Peyer's patch (tissue), 4 donors: ENCODE data around the gene VASN.

ENCODE experiments used
- POLR2A ChIP-seq, 2 donors: fragments of 450-650 bp; IDR thresholded peaks; one replicate each; pipeline ENCODE4 v1.5.1; 2017; ENCODE audit warnings: antibody characterized with exemption in 2 of 2, mild to moderate bottlenecking in 2 of 2, moderate library complexity in 2 of 2
- TF ChIP-seq, protein P1 (sequence below), 6 experiments: fragments of 450-650 bp in 4 of 6; fragments of 200-600 bp in 2 of 6; sonication (generic) in 1 of 6; IDR thresholded peaks; one replicate each; pipeline ENCODE4 v1.5.1; 2017 to 2019; ENCODE audit warnings: antibody characterized with exemption in 6 of 6, mild to moderate bottlenecking in 3 of 6, moderate library complexity in 1 of 6

DNA sequence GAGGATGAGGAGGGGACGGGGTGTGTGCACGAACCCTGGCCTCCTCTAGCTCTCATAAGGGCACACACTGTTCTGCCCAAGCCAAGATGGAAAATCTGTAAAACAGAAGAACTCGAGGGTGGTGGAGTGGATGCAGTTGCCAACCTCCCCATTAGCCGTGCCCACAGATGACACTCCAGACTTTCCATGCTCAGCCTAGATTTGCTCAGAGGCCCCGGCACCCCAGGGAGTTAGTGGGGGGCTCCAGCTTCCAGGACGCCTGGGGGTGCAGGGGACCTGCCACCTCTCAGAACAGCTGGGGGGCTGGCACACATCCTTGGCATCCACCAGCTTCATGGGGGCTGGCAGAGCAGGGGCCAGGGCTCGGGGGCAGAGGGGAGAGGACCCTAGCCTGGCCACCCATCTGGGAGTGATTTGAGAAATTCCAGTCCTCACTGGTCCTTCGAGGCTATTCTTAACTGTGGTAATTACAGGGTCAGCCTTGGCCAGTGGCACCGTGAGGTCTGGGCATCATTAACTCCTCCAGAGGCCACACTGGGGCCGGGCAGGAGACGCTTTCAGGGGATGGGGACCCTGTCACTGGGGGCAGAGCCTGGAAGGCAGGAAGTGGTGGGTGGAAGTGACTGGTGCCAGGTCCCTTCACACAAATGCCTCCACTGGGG, 14.3 kb downstream of the VASN start:
- TF ChIP-seq, protein P1, sequence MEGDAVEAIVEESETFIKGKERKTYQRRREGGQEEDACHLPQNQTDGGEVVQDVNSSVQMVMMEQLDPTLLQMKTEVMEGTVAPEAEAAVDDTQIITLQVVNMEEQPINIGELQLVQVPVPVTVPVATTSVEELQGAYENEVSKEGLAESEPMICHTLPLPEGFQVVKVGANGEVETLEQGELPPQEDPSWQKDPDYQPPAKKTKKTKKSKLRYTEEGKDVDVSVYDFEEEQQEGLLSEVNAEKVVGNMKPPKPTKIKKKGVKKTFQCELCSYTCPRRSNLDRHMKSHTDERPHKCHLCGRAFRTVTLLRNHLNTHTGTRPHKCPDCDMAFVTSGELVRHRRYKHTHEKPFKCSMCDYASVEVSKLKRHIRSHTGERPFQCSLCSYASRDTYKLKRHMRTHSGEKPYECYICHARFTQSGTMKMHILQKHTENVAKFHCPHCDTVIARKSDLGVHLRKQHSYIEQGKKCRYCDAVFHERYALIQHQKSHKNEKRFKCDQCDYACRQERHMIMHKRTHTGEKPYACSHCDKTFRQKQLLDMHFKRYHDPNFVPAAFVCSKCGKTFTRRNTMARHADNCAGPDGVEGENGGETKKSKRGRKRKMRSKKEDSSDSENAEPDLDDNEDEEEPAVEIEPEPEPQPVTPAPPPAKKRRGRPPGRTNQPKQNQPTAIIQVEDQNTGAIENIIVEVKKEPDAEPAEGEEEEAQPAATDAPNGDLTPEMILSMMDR (IDR thresholded peaks at IDR 0.05), result no peak
- no peak for TF ChIP-seq POLR2A (IDR thresholded peaks at IDR 0.05)
